ENCODE results near the gene ARMH4. TPM values are rescaled to one million over a fixed set of nuclear protein-coding genes. Genes with fewer than 3 reads are reported as not detected.
A peak's percentile ranks its signal among the peaks of the same experiment; 100 is the strongest.

Gene ARMH4
- polyA plus RNA-seq, 1 donor (not counting 4 experiments of a cell fraction or from before 2014, with no cell fraction given) = 0.56 TPM

GRCh38 chr14:58068306-58068705 lies 83.7 kb downstream of the ARMH4 start:
- TF ChIP-seq EZH2 (IDR thresholded peaks at IDR 0.05; ENCODE audit: low read length) (no peak), CTCF (optimal IDR thresholded peaks at IDR 0.05 in 1 of 3, IDR thresholded peaks at IDR 0.05 in 1 of 3, conservative IDR thresholded peaks at IDR 0.05 in 1 of 3; ENCODE audit: extremely low read depth in 1 of 3, insufficient read depth in 2 of 3, low read length in 3 of 3) (no peak)
- H3K4me1 ChIP-seq (ENCODE audit: control insufficient read depth, extremely low read depth, insufficient read depth, low read length) = no peaks in the 10 kb centered on the region
- no peaks in the 10 kb centered on the region for H3K36me3 ChIP-seq (ENCODE audit: control insufficient read depth in 2 of 2, extremely low read depth in 1 of 2, insufficient read depth in 2 of 2, low read length in 2 of 2)
- H4K20me1 ChIP-seq (ENCODE audit: control insufficient read depth, extremely low read depth, insufficient read depth, low read length) = no peaks in the 10 kb centered on the region
- DNase-seq (ENCODE audit: low read depth, low spot score) (no peak), FAIRE-seq (no peak)
- no peak overlapping the region for H3K4me2 ChIP-seq (ENCODE audit: control insufficient read depth, extremely low read depth, insufficient read depth, low read depth, low read length)
- dilution Hi-C loops (cut with MboI; ENCODE audit: extremely low pct_ligation_motif_present, low sequenced_read_pairs) = no loop called here
- no peaks in the 10 kb centered on the region for H3K79me2 ChIP-seq (ENCODE audit: control insufficient read depth, insufficient read depth, low read length)
- no peak overlapping the region for H3K4me3 ChIP-seq (ENCODE audit: control insufficient read depth in 2 of 3, extremely low read depth in 1 of 3, insufficient read depth in 2 of 3, low read depth in 1 of 3, low read length in 3 of 3)
- no peaks in the 10 kb centered on the region for H3K9me3 ChIP-seq (ENCODE audit: control insufficient read depth, low read depth, low read length)
- H3K27me3 ChIP-seq (ENCODE audit: control insufficient read depth, extremely low read depth, insufficient read depth, low read length) = no peaks in the 10 kb centered on the region
- H3K27ac ChIP-seq (ENCODE audit: control insufficient read depth, insufficient read depth, low read length) = no peak overlapping the region
- H3K9me1 ChIP-seq (ENCODE audit: control insufficient read depth, extremely low read depth, insufficient read depth, low read length) = no peaks in the 10 kb centered on the region
- no peak overlapping the region for H3K9ac ChIP-seq (ENCODE audit: control insufficient read depth, extremely low read depth, insufficient read depth, low read length)
- no peak overlapping the region for H2AFZ ChIP-seq (ENCODE audit: control insufficient read depth, low read length)

GRCh38 chr14:58066115-58066514 lies 85.9 kb downstream of the ARMH4 start:
- H3K9ac ChIP-seq (ENCODE audit: control insufficient read depth, extremely low read depth, insufficient read depth, low read length) = no peak overlapping the region
- no peaks in the 10 kb centered on the region for H3K79me2 ChIP-seq (ENCODE audit: control insufficient read depth, insufficient read depth, low read length)
- H3K4me2 ChIP-seq (ENCODE audit: control insufficient read depth, extremely low read depth, insufficient read depth, low read depth, low read length) = no peak overlapping the region
- no peaks in the 10 kb centered on the region for H3K36me3 ChIP-seq (ENCODE audit: control insufficient read depth in 2 of 2, extremely low read depth in 1 of 2, insufficient read depth in 2 of 2, low read length in 2 of 2)
- H4K20me1 ChIP-seq (ENCODE audit: control insufficient read depth, extremely low read depth, insufficient read depth, low read length) = no peaks in the 10 kb centered on the region
- H3K4me3 ChIP-seq (ENCODE audit: control insufficient read depth in 2 of 3, extremely low read depth in 1 of 3, insufficient read depth in 2 of 3, low read depth in 1 of 3, low read length in 3 of 3) = no peak overlapping the region
- H3K27me3 ChIP-seq (ENCODE audit: control insufficient read depth, extremely low read depth, insufficient read depth, low read length) = no peaks in the 10 kb centered on the region
- FAIRE-seq = peak; percentile 9
- dilution Hi-C loops (cut with MboI; ENCODE audit: extremely low pct_ligation_motif_present, low sequenced_read_pairs) = no loop called here
- no peaks in the 10 kb centered on the region for H3K4me1 ChIP-seq (ENCODE audit: control insufficient read depth, extremely low read depth, insufficient read depth, low read length)
- no peaks in the 10 kb centered on the region for H3K9me3 ChIP-seq (ENCODE audit: control insufficient read depth, low read depth, low read length)
- no peak overlapping the region for H2AFZ ChIP-seq (ENCODE audit: control insufficient read depth, low read length)
- no peak overlapping the region for H3K27ac ChIP-seq (ENCODE audit: control insufficient read depth, insufficient read depth, low read length)
- TF ChIP-seq EZH2 (IDR thresholded peaks at IDR 0.05; ENCODE audit: low read length) = no peak
- TF ChIP-seq CTCF (optimal IDR thresholded peaks at IDR 0.05 in 1 of 3, IDR thresholded peaks at IDR 0.05 in 1 of 3, conservative IDR thresholded peaks at IDR 0.05 in 1 of 3; ENCODE audit: extremely low read depth in 1 of 3, insufficient read depth in 2 of 3, low read length in 3 of 3) = no peak
- no peak for DNase-seq (ENCODE audit: low read depth, low spot score)
- no peaks in the 10 kb centered on the region for H3K9me1 ChIP-seq (ENCODE audit: control insufficient read depth, extremely low read depth, insufficient read depth, low read length)

All from keratinocyte (primary cell).